ENCODE measurements around the gene ALG14.

The ALG14 gene

GRCh38 chr1:94951509-94952208, 121.1 kb downstream of the ALG14 start:
- Histone ChIP-seq H3K4me1 (ENCODE audit: insufficient read depth, poor library complexity, severe bottlenecking) (peaks cover 13% of the 10 kb centered on the region), H3K27ac (ENCODE audit: poor library complexity, severe bottlenecking) (no peak overlapping the region), H3K4me3 (ENCODE audit: severe bottlenecking) (no peak overlapping the region), H3K36me3 (ENCODE audit: low read depth) (no peaks in the 10 kb centered on the region), H3K9me3 (ENCODE audit: severe bottlenecking) (no peaks in the 10 kb centered on the region), H3K27me3 (ENCODE audit: insufficient read depth, poor library complexity, severe bottlenecking) (no peaks in the 10 kb centered on the region)
- ATAC-seq (ENCODE audit: low read depth) = peak; percentile 66
- TF ChIP-seq, protein P1, sequence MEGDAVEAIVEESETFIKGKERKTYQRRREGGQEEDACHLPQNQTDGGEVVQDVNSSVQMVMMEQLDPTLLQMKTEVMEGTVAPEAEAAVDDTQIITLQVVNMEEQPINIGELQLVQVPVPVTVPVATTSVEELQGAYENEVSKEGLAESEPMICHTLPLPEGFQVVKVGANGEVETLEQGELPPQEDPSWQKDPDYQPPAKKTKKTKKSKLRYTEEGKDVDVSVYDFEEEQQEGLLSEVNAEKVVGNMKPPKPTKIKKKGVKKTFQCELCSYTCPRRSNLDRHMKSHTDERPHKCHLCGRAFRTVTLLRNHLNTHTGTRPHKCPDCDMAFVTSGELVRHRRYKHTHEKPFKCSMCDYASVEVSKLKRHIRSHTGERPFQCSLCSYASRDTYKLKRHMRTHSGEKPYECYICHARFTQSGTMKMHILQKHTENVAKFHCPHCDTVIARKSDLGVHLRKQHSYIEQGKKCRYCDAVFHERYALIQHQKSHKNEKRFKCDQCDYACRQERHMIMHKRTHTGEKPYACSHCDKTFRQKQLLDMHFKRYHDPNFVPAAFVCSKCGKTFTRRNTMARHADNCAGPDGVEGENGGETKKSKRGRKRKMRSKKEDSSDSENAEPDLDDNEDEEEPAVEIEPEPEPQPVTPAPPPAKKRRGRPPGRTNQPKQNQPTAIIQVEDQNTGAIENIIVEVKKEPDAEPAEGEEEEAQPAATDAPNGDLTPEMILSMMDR (IDR thresholded peaks at IDR 0.05; ENCODE audit: poor library complexity, severe bottlenecking) = no peak
- no peak for DNase-seq (ENCODE audit: low spot score)

- Histone ChIP-seq H3K27me3 (ENCODE audit: insufficient read depth, poor library complexity, severe bottlenecking) (no peaks in the 10 kb centered on the region), H3K4me3 (ENCODE audit: severe bottlenecking) (no peak overlapping the region), H3K36me3 (ENCODE audit: low read depth) (no peaks in the 10 kb centered on the region), H3K4me1 (ENCODE audit: insufficient read depth, poor library complexity, severe bottlenecking) (peaks cover 13% of the 10 kb centered on the region), H3K9me3 (ENCODE audit: severe bottlenecking) (no peaks in the 10 kb centered on the region), H3K27ac (ENCODE audit: poor library complexity, severe bottlenecking) (no peak overlapping the region)
- ATAC-seq (ENCODE audit: low read depth) (no peak), DNase-seq (ENCODE audit: low spot score) (no peak)
- TF ChIP-seq, protein P1 (IDR thresholded peaks at IDR 0.05; ENCODE audit: poor library complexity, severe bottlenecking) = no peak
Observed at GRCh38 chr1:94951046-94951445, 121.7 kb downstream of the ALG14 start.

- H3K27me3 ChIP-seq (ENCODE audit: insufficient read depth, poor library complexity, severe bottlenecking) = no peaks in the 10 kb centered on the region
- ATAC-seq (ENCODE audit: low read depth) = peak; percentile 52
- DNase-seq (ENCODE audit: low spot score) = no peak
- H3K9me3 ChIP-seq (ENCODE audit: severe bottlenecking) = no peaks in the 10 kb centered on the region
- H3K4me1 ChIP-seq (ENCODE audit: insufficient read depth, poor library complexity, severe bottlenecking) = peaks cover 12% of the 10 kb centered on the region
- H3K27ac ChIP-seq (ENCODE audit: poor library complexity, severe bottlenecking) = no peak overlapping the region
- no peak overlapping the region for H3K4me3 ChIP-seq (ENCODE audit: severe bottlenecking)
- no peaks in the 10 kb centered on the region for H3K36me3 ChIP-seq (ENCODE audit: low read depth)
- TF ChIP-seq, protein P1 (IDR thresholded peaks at IDR 0.05; ENCODE audit: poor library complexity, severe bottlenecking) = no peak
Observed at GRCh38 chr1:94949681-94950661, 122.8 kb downstream of the ALG14 start.

DNA sequence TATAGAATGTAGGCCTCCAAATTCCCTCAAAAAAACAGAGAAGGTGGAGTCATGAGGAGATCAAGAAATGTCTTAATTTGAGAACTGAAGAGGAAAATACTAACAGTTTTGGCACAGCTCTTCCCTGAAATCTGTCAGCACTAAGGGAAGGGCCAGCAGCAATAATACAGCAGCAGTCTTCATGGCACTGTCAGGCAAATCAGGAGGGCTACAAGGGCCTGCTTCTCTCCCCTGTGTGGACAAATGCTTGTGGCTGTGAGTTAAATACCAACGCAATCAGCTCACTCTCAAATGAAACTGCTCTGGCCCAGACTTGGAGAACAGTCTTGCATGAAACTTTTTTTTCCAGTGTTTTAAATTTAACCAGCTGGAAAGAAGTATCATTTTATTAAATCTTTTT, 125.3 kb downstream of the ALG14 start:
- Histone ChIP-seq H3K4me1 (ENCODE audit: insufficient read depth, poor library complexity, severe bottlenecking) (peaks cover 7% of the 10 kb centered on the region), H3K9me3 (ENCODE audit: severe bottlenecking) (no peaks in the 10 kb centered on the region), H3K27me3 (ENCODE audit: insufficient read depth, poor library complexity, severe bottlenecking) (no peaks in the 10 kb centered on the region), H3K27ac (ENCODE audit: poor library complexity, severe bottlenecking) (no peak overlapping the region), H3K4me3 (ENCODE audit: severe bottlenecking) (no peak overlapping the region), H3K36me3 (ENCODE audit: low read depth) (no peaks in the 10 kb centered on the region)
- ATAC-seq (ENCODE audit: low read depth) = no peak
- TF ChIP-seq, protein P1 (IDR thresholded peaks at IDR 0.05; ENCODE audit: poor library complexity, severe bottlenecking) = no peak
- no peak for DNase-seq (ENCODE audit: low spot score)
